NCI-H1048 (cell line): Measurements from ENCODE around the gene PNMA6E.

Source experiments
- DNase-seq: peaks from one replicate; lab custom pipeline; 2025; lab: John Stamatoyannopoulos, UW

Gene PNMA6E

DNA sequence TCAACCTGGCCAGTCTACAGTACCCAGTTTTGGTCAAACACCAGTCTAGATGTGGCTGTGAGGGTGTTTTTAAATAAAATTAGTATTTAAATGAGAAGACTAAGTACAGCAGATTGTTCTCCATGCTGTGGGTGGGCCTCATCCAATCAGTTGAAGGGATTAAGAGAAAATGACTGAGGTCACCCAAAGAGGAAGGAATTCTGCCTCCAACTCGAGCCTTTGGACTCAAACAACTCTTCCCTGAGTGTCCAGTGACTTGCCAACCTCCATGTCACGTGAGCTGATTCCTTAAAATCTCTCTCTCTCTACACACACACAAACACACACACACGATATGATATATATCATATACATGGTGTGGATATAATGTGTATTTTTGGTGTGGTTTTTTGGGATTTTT lies 34.7 kb upstream of the PNMA6E start:
- no peak for DNase-seq

DNA sequence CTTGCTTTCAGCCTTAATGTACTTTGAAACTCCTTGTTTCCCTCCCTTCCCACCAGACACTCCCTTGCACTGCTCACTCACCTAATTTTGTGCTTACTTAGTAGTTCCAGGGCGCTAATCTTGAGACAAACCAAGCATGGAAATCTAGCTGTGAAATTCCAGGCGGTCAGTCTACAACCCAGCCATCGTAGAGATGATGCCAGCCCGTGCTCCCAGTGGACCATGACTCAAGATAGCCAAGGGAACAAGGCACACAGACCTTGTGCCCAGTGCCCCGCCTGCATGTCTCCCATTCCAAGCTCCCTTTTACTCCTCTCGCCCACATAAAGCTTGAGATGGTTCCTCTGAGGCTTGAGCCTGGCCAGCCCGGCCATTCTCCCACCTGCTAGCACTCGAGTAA lies 33.7 kb upstream of the PNMA6E start:
- DNase-seq = no peak

DNA sequence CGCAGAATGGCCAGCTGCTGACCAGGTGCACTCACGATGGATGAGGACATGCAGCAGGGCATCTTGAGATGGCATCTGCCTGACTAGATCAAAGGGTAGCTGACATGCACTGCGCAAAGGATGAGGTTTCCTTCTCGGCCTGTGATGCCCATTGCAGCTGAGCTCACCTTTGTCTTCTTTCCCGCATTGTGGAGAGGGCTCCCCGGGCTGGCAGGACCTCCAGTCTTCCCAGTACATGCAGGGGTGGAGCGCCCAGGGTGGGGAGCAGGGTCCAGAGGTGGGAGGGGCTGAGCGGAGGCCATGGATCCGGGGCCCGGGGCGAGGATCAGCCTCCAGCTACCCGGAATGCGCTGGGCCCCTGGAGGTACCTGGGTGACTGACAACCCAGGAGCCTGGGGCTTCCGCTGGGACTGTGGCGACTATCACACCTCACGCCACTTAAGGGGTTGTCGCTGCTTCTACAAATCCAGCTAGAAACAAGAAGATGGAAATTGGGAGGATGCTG lies 32.7 kb upstream of the PNMA6E start:
- DNase-seq = no peak

DNA sequence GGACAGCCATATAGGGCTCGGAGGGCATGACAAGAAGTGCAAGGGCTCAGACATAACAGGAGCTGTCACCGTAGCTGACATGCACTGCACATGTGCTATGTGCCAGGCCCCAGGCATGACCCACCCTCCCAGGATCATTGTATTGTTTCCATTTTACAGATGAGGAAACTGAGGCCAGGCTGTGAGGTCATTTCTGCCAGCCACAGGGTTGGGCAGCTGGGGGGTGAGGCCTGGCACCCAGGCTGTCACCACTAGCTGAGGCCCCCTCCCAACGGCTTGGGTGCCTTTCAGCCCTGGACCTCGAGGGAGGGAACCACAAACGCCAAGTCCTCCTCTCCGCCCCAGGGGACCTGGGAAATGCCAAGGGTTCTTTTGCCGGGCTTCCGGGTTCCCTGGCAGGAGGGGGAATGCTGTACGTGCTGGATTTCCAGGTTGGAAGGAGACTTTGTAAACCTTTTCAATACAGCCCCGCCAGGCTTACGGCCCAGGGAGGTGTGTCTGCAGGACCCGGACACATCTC lies 32.1 kb upstream of the PNMA6E start:
- DNase-seq = no peak

DNA sequence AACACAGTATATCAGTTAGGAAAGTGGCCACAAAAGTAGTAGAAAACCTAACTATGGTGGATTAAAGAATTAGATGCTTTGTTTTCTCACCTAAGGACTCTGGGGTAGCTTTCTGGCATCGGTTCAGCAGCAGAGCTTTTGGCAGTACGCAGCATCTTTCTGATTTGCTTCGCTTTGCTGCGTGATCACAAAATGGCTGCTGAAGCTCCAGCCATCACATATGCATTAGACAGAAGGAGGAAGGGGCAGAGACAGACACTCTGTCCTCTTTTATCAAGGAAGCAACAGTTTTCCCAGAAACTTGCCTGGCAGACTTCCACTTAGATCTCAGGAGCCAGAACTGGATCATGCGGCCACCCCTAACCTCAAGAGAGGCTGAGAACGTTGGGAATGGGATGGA lies 29.6 kb upstream of the PNMA6E start:
- DNase-seq = no peak

DNA sequence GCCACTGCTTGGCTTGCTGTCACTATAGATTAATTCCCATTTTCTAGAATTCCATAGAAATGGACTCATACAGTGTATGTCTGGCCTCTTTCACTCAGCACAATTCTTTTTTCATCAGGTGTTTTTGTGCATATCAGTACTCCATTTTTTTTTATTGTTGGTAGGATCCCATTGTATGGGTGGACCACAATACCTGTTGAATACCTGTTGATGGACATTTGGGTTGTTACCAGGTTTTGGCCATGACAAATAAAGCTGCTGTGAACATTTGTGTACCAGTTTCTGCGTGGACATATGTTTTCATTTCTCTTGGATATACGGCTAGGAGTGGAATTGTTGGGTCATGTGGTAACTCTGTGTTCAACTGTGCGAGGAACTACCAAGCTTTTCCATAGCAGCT lies 25.1 kb upstream of the PNMA6E start:
- DNase-seq = no peak

DNA sequence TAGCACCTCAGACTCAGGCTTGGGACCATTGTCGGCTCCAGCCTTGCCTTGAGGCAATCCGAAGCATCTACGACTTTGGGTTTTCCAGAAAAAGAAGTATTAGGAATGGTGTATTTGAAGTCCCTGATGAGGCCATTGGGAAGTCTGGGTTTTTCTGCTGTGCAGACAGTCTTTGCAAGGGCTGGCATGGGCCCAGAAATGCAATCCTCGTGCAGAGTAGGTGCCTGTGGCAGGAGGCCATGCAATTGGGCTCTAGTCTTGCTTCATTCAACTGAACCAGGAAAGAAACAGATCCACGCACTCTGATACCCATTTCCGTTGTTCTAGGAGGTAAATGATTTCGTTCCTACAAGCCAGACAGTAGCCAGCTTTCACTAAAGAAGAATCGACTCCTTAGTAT lies 22.5 kb upstream of the PNMA6E start:
- no peak for DNase-seq

DNA sequence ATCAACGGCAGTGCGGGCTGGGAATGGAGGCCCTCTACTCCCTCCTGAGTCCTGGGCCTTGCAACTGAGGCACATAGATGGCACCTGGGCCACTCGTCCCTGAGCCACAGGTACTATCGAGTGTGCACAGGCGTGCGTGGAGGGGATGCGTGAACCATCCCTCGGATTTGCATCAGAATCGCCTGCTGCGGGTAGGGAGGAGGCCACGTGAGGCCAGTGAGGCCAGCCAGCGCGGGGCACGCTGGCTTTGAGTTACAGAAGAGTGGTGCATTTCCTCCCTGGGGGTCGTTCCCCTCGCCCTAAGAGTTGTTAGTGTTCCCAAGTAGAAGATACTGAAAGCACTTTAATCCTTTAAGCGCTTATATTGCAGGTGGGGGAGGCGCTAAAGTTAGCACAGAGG lies 20.7 kb upstream of the PNMA6E start:
- no peak for DNase-seq

DNA sequence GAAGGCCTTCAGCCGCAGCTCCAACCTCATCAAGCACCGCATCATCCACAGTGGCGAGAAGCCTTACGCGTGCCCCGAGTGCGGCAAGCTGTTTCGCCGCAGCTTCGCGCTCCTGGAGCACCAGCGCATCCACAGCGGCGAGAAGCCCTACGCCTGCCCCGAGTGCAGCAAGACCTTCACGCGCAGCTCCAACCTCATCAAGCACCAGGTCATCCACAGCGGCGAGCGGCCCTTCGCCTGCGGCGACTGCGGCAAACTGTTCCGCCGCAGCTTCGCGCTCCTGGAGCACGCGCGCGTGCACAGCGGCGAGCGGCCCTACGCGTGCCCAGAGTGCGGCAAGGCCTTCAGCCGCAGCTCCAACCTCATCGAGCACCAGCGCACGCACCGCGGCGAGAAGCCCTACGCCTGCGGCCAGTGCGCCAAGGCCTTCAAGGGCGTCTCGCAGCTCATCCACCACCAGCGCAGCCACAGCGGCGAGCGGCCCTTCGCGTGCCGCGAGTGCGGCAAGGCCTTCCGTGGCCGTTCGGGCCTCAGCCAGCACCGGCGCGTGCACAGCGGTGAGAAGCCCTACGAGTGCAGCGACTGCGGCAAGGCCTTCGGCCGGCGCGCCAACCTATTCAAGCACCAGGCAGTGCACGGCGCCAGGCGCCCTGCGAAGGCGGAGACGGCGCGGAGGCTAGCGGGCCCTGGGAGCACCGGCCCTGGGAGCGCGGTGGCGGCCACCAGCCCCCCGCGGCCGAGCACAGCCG lies 19.9 kb upstream of the PNMA6E start:
- DNase-seq = no peak

DNA sequence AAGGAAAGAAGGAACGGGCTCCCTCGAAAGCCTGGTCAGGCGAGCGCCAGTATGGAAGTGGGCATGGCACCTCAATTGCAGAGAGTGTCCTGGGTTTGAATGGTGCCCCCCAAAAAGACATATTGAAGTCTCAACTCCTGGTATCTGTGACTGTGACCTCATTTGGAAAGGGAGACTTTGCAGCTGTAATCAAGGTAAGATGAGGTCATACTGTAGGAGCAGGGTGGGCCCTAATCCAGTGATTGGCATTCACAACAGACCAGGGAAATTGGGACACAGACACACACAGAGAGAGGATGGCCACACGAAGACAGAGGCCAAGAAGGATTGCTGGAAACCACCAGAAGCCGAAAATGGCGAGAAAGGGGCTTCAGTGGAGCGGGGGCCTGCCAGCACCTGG lies 16.5 kb upstream of the PNMA6E start:
- DNase-seq = no peak

DNA sequence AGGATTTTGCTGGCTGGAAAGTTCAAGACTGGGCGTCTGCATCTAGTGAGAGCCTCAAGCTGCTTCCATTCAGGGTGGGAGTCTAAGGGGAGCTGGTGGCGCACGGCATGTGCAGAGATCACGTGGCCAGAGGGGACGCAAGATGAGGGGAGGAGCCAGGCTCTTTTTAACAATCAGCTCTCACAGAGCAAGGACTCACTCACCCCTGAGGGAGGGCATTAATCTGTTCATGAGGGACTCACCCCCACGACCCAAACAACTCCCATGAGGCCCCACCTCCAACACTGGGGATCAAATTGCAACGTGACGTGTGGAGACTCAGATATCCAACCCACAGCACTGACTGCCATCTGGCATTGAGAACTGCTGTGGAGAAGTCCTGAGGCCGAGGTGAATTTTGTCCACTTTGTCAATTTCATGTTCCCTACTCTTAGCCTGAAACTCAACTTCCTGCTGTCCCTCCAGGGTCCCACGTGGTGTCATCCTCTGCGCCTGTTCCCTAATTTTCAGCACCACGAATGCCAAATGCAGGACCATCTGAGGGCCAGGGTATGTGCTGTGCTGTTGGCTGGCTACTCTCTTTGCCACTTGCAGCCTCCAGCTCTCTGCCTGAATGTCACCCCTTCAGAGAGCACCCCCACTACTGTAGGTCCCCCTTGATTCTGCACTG lies 15.8 kb upstream of the PNMA6E start:
- DNase-seq = no peak

DNA sequence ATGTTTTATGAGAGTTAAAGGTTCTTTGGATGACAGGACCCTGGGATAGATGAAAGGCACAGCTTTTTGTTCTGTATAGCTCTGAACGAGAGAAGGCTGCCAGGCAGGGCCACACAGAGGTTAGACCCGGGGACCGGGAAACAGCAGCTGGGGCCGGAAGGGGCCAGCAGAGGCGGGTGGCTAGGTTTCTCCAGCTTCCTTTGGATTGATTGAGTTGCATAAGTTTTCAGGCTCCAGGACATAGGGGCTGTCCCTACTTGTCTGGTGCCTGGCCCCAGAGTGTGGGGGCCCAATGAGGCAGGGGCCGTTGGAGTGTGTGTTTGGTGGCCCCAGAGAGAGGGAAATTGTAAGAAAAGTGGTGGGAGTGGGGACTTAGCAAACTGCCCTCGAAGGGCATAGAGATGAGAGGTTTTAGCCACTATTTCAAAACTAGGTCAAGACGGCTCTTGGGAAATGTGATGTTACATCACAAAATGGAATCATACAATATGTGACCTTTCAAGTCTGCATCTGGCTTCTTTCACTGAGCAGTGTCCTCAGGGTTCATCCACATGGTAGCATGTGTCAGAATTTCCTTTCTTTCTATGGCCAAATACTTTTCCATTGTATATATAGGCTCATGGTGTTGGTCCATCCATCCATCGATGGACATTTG lies 13.8 kb upstream of the PNMA6E start:
- no peak for DNase-seq

DNA sequence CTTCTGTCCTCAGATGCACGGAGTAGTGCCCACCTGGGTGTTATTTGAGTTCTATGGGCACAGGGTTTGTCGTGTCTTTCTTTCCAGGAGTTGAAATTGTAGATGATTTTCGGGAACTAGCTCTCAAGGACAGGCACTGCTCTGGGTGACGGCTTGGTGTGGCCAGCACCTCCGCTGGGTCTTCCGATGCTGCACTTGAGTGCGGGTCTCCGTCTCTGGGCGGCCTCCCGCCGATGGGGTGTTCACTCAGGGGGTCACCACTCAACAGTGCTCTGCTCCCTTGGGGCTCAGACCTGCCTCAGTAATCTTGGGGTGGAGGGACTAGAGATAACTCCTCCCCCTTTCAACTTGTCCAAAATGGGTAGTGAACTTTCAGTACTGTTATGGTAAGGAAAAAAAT lies 12.6 kb upstream of the PNMA6E start:
- DNase-seq = no peak

DNA sequence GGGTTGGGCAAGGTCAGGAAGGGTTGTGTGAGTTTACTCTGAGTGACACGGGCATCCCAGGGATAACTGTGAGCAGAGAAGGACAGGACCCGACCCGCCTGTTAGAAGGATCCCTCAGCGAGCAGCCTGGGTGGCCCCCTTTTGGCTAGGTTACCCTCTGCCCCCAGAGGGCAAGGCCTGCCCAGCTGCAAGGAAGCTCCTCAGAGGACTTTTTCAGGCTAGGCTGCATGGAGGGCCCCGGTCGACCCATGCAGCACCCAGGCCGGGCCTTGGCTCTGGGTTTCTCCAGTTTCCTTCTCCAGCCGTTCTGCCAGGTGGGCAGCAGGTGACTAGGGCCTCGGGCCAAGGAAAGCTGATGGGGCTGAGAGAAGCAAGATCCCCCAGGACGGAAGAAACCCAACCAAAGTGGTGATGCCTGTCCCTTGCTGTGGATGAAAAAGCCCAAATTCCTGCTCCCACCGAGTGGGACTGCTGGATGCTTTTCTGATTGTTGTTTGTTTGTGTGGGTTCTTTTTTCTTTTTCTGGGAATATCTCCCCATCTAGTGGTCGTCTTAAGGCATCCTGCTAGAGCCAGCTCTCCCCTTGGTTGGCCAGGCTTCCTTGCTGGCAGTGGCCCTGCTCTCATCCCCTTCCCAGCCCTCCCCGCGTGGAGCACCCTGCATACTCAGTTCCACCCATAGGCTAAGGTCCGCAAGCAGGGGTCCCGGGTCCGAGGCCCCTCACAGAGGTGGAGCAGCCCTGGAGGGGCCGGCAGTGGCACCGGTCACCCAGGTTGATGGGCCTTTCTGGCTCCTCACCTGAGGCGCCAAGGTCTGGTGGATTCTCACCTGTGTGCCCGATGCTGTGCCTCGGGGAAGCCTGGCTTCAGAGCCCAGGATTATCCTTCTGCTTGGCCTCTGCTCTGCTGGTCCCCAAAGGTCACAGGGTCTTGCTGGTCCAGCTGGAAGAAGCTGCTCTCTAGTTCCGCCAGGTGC lies 11.9 kb upstream of the PNMA6E start:
- no peak for DNase-seq

DNA sequence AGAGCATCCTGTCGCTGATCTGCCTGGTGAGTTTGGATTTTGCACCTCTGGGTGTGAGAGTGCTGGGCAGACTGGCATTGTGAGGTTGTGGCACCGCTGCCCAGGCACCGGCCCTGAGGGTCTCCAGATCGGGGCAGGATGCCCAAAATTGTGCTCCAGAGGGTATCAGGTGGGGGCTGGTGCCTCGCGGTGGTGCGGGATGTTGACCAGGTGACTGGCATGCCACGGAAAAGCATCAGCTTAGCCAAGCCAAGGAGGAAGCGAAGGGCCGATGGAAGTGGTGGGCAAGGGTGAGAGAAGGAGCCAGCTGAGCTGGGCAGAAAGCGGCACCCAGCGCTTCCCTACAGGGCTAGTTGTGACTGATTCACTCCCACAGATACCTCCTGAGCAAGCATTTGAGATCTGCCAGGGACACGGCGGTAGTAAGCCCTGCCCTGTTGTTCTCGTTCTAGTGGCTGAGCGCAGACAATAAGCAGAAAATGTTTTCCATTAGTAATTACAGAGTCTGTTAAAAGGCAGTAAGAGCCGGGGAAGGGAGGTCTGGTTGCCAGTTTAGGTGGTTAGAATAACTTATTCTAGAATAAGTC lies 10.9 kb upstream of the PNMA6E start:
- DNase-seq = no peak

DNA sequence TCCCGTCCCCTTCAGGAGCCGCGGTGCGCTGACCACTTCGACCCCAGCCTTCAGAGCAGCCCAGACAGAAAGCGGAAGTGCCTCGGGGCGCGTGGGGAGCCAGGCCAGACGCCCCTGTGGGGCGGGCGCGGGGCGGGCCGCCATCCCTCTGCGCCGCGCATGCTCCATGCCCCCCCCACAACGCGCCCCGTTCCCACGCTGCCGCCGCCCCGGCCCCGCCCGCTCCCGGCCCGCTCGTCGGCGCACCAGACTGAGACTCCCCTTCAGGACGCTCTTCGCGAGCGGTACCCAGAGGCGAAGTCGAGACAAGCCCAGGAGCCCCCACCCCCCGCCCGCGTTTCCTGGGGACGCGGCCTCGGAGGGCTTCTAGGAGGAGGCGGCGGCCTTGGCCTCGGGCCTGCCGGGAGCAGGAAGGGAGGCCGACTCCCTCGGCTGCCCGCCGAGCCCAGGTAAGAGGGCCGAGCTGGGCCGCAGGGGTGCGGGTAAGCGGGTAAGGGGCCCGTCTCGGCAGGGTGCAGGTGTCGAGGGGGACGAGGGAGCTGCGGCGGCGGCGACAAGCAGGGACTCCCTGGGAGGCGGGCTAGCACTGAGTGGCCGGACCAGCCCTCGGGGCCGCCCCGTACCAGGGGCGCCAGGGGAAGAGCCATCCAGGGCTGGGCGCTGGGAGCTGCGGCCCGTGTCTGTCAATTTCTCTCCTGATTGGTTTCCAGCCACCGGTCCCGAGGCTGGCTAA lies 10.3 kb upstream of the PNMA6E start, which contains the start of gene ZFP92:
Gene ZFP92 (plus strand): TSS at position 218 of the 733 bp plus-strand sequence. CDS start 6,851 bp downstream, outside the sequence.
- DNase-seq = no peak

DNA sequence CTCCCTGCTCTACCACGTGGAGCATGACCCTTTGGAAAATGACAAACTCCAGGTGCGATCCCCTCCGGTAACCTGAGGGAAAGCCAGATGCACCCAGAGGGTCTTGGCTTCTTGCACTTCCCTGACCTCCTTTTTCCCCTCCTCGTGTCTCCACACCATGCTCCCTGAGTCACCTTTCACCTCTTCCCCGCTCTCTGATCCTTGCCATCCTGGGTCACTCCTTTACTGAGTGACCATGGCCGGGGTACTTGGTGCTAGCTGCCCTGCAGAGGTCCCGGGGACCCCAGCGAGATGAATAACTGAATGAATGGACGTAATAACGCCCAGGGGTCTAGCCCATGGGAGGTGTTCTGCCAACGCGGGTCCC lies 9.7 kb upstream of the PNMA6E start:
- no peak for DNase-seq

DNA sequence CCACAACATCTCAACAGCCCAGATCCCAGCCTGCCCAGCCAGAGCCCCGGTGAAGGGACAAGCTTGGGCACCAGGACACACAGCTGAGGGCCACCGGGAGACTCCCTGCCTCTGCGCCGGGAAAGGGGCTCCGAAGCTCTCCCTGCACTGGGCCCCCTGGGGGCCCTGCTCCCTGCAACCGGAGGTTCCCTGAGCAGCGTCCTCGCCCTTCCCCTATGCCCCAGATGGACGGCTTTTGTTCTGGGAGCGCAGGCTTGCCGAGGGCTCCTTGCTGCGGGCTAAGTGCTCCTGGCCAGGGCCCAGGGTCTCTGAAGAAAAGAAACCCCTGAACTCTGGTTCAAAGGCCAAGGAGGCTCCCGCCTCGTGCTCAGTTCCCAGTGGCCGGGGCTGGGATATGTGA lies 9.2 kb upstream of the PNMA6E start:
- no peak for DNase-seq

DNA sequence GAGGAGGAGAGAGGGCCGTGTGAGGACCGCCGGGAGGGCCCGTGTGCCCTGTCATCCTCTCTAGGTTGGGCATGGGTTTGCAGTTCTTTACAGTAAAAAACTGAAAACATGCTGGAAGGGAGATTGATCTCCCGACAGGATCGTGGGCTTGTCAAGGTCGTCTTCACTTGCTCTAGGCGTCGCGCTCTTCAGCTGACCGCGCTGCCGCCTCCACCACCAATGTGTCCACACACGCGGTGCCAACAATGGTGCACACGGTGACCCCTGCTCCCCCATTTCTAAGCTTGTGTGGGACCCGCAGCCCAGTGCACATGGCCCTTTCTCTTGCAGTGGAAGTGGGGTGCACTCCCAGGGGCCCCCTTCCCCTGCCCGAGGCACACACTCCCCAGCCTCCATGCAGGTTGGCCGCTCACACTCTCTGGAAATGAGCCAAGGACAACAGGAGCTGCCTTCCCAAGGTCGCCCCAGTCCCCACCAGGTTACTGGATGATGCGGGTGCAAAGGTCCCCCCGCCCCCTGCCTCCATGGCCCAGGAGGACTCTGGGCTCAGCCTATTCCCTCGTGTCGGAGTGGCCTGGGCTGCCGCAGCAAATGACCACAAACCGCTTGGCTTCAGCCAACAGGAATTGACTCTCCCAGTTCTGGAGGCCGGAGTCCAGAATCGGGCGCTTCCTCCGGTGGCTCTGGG lies 8.4 kb upstream of the PNMA6E start:
- DNase-seq = no peak

DNA sequence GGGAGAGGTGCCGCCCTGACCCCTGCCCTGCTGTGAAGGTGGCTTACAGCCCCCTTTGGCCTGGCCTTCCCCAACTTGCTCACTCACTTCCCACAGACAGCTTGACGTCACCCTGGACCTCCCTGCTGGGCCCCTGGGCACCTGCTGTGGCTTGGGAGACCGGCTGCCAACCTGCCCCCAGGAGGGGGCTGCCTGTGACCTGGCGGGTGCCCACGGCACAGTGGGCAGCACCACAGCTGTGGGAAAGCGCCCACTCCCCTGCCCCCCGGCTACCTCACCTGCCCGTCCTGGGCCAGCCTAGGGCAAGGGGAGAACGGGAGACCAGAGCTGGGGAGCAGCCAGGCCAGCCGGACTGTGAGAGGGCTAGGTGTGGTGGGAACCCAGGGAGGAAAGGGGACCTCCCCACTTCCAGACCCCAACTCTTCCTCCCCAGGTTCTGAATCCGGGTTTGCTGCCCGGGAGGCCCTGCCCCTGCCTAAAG lies 7.8 kb upstream of the PNMA6E start:
- DNase-seq = no peak
